NCI-H146 treated with DMSO at 0.1 percent for 48 hours (cell line): ENCODE measurements around the gene PAFAH1B1.
"Not testable (repeated sequence)": the region's sequence is repeated elsewhere in the genome, so short reads cannot be mapped to it uniquely, and the experiment has no call there.

Source experiments
- DNase-seq: peaks from one replicate; lab custom pipeline; 2025; ENCODE audit not compliant: unreplicated experiment; lab: John Stamatoyannopoulos, UW

PAFAH1B1 gene

GRCh38 chr17:2634361-2634960, 41.0 kb downstream of the PAFAH1B1 start:
- peak; percentile 53 for DNase-seq

GRCh38 chr17:2635241-2635640, 41.8 kb downstream of the PAFAH1B1 start:
- DNase-seq: no peak

GRCh38 chr17:2635675-2636074, 42.2 kb downstream of the PAFAH1B1 start:
- no peak for DNase-seq

DNA sequence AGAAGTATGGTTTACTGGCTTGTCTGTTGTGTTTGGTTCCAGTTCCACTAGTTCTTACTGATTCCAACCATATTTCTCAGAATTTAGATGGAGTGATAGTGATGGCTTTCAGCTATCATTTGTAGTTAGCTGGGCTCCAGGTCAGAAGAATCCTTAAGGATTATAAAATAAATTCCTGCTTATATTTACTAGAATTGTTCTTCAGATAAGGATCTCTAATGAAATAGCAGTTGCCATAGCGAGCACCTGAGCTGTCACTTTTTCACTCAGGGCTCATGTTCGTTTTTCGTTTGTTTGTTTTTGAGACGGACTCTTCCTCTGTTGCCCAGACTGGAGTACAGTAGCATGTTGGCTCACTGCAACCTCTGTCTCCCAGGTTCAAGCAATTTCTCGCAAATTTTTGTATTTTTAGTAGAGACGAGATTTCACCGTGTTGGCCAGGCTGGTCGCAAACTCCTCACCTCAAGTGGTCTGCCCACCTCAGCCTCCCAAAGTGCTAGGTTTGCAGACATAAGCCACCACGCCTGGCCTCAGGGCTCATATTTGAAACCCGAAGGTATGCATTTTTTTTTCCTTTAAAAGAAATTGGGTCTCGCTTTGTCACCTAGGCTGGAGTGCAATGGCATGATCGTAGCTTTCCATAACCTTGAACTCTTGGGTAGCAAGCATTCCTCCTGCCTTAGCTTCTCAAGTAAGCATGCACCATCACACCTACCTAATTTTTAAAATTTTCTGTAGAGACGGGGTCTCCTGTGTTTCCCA, 42.9 kb downstream of the PAFAH1B1 start:
- DNase-seq: no peak

DNA sequence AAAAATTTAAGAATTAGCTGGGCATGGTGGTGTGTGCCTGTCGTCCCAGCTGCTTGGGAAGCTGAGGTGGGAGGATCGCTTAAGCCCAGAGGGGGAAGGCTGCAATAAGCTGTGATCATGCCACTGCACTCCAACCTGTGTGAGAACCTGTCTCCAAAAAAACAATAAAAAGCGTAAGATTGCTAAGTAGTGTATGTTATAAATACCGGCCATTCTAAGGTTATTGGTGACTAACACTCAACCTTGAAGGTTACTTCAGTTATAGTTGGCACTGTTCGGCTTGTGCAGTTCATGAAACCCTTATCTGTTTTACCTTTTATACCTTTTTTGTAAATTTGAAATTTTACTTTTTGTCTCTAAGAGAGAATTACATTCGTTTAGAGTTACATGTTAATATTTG, 44.0 kb downstream of the PAFAH1B1 start:
- DNase-seq: no peak

DNA sequence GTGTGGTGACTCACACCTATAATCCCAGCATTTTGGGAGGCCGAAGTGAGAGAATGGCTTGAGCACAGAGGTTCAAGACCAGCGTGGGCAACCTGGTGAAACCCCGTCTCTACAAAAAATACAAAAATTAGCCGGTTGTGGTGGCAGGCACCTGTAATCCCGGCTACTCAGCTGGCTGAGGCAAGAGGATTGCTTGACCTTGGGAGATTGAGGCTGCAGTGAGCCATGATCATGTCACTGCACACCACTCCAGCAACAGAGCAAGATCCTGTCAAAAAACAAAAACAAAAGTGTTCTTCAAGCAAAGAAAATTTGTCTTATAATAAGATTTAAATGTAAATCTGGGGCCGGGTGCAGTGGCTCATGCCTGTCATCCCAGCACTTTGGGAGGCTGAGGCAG, 51.5 kb downstream of the PAFAH1B1 start:
- DNase-seq: no peak

- DNase-seq: no peak
Measured at GRCh38 chr17:2647957-2648356, 54.5 kb downstream of the PAFAH1B1 start.

DNA sequence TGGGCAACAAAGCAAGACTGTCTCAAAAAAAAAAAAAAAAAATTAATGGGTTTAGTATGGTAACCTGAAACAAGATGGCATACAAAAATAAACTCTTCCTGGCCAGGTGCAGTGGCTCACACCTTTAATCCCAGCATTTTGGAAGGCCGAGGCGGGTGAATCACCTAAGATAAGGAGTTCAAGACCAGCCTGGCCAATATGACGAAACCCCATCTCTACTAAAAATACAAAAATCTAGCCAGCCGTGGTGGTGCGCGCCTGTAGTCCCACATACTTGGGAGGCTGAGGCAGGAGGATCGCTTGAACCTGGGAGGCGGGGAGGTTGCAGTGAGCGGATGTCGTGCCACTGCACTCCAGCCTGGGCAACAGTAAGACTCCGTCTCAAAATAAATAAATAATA, 55.7 kb downstream of the PAFAH1B1 start:
- no peak for DNase-seq

- not testable (repeated sequence) for DNase-seq
Measured at GRCh38 chr17:2652911-2653310, 59.5 kb downstream of the PAFAH1B1 start.

DNA sequence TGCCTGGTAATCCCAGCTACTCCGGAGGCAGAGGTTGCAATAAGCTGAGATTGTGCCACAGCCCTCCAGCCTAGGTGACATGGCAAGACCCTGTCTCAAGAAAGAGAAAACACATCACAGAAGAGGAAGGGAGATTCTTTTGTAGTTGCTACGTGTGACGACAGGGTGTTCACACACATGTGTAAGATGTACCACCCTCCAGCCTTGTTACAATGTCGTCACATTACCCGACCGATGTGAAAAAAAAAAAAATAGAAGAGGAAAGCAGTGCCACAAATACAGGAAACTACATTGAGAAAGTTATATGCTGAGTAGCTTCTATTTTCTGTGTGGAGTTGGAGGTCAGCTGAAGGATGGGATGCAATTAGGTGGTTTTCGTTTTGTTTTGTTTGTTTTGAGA, 62.1 kb downstream of the PAFAH1B1 start:
- no peak for DNase-seq

DNA sequence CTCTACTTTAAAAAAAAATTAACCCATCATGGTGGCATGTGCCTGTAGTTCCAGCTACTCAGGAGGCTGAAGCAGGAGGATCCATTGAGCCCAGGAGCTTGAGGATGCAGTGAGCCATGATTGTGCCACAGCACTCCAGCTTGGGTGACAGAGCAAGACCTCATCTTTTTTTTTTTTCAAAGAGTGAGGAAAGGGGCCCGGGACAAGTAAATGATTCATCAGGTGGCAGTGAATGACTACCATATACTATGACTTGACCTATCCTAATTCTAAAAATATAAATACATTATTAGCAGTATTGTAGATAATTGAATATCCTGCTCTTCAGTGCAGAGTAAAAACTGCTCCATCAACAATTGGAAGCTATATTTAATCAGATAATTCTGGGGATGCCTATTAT, 62.8 kb downstream of the PAFAH1B1 start:
- DNase-seq: no peak

- DNase-seq: not testable (repeated sequence)
Measured at GRCh38 chr17:2659337-2659736, 65.9 kb downstream of the PAFAH1B1 start.

GRCh38 chr17:2660410-2660809, 67.0 kb downstream of the PAFAH1B1 start:
- DNase-seq: not testable (repeated sequence)

- DNase-seq: no peak
Measured at GRCh38 chr17:2672026-2672425, 78.6 kb downstream of the PAFAH1B1 start.

- DNase-seq: not testable (repeated sequence)
Measured at GRCh38 chr17:2679247-2679646, 85.8 kb downstream of the PAFAH1B1 start.

- DNase-seq: no peak
Measured at GRCh38 chr17:2680961-2681360, 87.5 kb downstream of the PAFAH1B1 start.

- DNase-seq: no peak
Measured at GRCh38 chr17:2681650-2682049, 88.2 kb downstream of the PAFAH1B1 start.

GRCh38 chr17:2682176-2682938, 88.9 kb downstream of the PAFAH1B1 start:
- DNase-seq: no peak

GRCh38 chr17:2683912-2684311, 90.5 kb downstream of the PAFAH1B1 start:
- no peak for DNase-seq

- DNase-seq: no peak
Measured at GRCh38 chr17:2684549-2684948, 91.1 kb downstream of the PAFAH1B1 start.

DNA sequence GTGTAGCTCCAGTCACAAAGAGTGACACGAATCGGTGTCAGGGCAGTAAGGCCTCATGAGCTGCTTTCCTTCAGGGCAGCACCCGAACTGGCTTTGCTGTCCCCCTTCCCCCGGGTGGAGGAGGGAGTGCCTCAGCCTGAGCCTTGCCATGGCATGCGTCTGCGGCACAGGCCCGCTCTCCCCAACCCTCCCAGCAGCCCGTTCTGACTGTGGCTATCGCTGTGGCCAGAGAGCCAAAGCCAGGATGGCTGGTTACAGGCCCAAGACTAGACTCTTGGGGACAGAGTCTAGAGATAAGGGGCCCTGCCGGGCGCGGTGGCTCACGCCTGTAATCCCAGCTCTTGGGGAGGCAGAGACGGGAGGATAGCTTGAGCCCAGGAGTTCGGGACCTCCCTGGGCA, 92.2 kb downstream of the PAFAH1B1 start:
- no peak for DNase-seq

DNA sequence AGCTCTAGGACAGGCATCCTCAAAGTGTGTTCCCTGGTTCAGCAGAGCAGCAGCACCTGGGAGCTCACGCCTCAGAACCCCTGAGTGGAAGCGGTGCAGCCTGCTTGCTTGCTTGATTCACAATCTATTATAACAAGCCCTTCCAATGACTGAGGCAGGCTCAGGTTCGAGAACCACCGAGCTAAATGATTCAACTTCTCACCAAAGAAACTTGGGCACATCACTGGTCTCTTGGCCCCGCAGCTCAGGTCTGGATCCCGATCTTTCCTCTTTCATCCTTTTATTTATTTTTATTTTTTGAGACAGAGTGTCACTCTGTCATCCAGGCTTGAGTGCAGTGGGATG, 93.6 kb downstream of the PAFAH1B1 start:
- DNase-seq: no peak
